ENCODE results near the gene DENND2A. TPM values are rescaled to one million over a fixed set of nuclear protein-coding genes. Genes with fewer than 3 reads are reported as not detected.
"Not testable (repeated sequence)": the region's sequence is repeated elsewhere in the genome, so short reads cannot be mapped to it uniquely, and the experiment has no call there.

Gene DENND2A
- total and polyA plus RNA-seq, 11 donors, result 4.6 to 17.9 (median 10.0) TPM

DNA sequence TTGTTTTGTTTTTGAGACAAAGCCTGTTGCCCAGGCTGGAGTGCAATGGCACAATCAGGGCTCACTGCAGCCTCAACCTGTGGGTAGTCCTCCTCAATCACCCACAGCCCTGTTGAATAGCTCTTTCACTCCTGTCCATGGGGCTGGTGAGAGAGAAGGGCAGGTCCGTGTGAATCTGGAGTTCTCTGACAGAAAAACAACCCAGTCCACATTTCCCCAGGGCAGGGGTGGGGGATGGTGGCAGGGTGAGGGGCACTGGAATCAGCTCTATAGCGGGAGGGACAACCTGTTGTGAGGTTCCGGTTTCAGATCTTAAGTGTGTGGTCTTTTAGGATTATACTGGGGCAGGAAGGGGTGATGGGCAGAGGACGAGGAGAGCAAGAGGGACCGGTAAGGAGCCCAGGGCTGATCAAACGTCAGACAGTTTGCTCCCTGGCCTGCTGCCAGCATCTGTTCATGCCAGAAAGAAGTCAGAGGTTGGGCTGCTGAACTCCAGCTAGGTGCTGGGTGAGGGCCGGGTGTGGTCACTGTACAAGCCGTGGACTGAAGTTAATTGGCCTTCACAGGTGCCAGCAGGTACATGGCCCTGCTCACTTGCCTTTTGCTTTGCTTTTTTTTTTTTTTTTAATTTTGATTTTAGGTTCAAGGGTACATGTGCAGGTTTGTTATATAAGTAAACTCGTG, 128.2 kb downstream of the DENND2A start:
- TF ChIP-seq POLR2A (IDR thresholded peaks at IDR 0.05), result no peak
- TF ChIP-seq, protein P1, sequence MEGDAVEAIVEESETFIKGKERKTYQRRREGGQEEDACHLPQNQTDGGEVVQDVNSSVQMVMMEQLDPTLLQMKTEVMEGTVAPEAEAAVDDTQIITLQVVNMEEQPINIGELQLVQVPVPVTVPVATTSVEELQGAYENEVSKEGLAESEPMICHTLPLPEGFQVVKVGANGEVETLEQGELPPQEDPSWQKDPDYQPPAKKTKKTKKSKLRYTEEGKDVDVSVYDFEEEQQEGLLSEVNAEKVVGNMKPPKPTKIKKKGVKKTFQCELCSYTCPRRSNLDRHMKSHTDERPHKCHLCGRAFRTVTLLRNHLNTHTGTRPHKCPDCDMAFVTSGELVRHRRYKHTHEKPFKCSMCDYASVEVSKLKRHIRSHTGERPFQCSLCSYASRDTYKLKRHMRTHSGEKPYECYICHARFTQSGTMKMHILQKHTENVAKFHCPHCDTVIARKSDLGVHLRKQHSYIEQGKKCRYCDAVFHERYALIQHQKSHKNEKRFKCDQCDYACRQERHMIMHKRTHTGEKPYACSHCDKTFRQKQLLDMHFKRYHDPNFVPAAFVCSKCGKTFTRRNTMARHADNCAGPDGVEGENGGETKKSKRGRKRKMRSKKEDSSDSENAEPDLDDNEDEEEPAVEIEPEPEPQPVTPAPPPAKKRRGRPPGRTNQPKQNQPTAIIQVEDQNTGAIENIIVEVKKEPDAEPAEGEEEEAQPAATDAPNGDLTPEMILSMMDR (IDR thresholded peaks at IDR 0.05), result no peak
- intact Hi-C loops (cut with DNase I), result no loop called here
- Histone ChIP-seq H3K27ac (no peak overlapping the region), H3K4me3 (no peak overlapping the region), H3K9me3 (no peaks in the 10 kb centered on the region), H3K4me1 (peaks cover 0 to 14% (median 2%) of the 10 kb centered on the region in 12 donors), H3K36me3 (peaks cover 0 to 8% (median 0%) of the 10 kb centered on the region in 9 donors), H3K27me3 (no peaks in the 10 kb centered on the region)
- WGBS, 4 donors, result 21 to 30% (median 25%) methylated on average over 9 of the region's 9 CpGs
- peak in 2 of 4 donors; percentile 36 to 42 for ATAC-seq
- peak in 3 of 5 donors; percentile 41 to 69 (median 59) for DNase-seq

DNA sequence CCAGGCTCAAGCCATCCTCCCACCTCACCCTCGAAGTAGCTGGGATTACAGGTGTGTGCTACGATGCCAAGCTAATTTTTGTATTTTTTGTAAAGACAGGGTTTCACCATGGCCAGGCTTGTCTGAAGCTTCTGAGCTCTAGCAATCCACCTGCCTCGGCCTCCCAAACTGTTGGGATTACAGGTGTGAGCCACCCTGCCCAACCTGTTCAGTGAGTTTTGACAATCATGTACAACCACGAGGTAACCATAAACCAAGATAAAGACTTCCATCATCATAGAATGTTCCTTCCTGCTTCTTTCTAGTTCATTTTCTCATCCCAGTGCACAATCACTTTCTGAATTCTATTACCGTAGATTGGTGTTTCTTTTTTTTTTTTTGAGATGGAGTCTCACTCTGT, 130.8 kb downstream of the DENND2A start:
- no peak for ATAC-seq
- DNase-seq, result no peak
- WGBS, 4 donors, result 62 to 88% (median 66%) methylated on average over 4 to 5 of the region's 5 CpGs
- Histone ChIP-seq H3K27ac (no peak overlapping the region), H3K9me3 (no peaks in the 10 kb centered on the region), H3K27me3 (no peaks in the 10 kb centered on the region), H3K4me1 (peaks cover 0 to 28% (median 10%) of the 10 kb centered on the region in 12 donors), H3K36me3 (no peaks in the 10 kb centered on the region), H3K4me3 (no peak overlapping the region)
- TF ChIP-seq, protein P1 (IDR thresholded peaks at IDR 0.05), result no peak
- no peak for TF ChIP-seq POLR2A (IDR thresholded peaks at IDR 0.05)
- intact Hi-C loops (cut with DNase I), result loop anchor here in 1 of 10 donors (10.0 kb wide), 1 partner anchor 785 kb away; no protein-coding TSS in a partner anchor

DNA sequence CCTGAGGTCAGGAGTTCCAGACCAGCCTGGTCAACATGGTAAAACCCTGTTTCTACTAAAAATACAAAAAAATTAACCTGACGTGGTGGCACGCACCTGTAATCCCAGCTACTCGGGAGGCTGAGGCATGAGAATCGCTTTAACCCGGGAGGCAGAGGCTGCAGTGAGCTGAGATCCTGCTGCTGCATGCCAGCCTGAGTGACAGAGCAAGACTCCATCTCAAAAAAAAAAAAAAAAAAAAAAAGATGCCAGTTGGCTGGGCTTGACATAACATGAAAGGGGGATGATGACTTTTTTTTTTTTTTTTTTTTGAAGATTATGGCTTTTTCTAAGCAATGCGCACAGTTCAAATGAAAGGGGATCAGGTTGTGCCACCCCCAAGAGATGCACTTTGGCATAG, 133.1 kb downstream of the DENND2A start:
- Histone ChIP-seq H3K4me1 (peaks cover 0 to 25% (median 10%) of the 10 kb centered on the region in 12 donors), H3K27ac (peak overlapping the region; percentile 55 to 97 (median 86))
- H3K9me3 ChIP-seq, DNase-seq, ATAC-seq, H3K4me3 ChIP-seq, H3K27me3 ChIP-seq, H3K36me3 ChIP-seq: not testable (repeated sequence)
- WGBS, 4 donors, result 70 to 80% (median 75%) methylated on average over 6 of the region's 6 CpGs
- intact Hi-C loops (cut with DNase I), result loop anchor here in 1 of 10 donors (10.0 kb wide), 1 partner anchor 787 kb away; no protein-coding TSS in a partner anchor

DNA sequence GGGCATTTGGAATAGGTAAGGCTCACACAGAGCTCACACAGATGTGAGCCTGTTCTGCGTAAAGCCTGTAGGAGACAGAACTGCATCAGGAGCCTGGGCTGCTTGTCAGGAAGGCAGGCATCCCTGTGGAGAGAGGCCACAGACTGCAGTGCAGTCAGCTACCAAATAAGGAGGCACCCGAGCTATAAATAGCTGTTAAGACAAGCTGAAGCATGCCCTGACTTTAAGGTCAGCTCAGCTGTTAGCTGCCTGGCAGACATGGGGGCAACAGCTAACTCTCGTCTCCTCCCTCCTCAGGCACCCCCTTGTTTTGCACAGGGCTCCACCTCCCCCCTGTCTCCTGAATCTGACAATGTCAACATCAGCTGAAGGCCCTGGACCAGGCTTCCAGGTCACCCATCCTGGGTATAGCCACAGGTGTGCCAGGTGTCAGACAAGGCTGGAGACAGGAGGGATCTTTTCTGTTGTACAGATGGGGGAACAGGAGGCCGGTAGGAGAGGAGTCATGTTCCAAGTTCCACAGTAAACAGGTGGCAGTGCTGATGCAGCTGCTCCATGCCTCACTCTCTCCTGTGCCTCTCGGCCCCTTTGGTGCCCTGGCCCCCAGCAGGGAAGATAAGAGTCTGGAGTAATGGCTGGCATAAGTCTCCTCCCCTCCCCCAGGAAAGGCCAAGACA, 133.7 kb downstream of the DENND2A start:
- Histone ChIP-seq H3K4me3 (no peak overlapping the region), H3K27me3 (no peaks in the 10 kb centered on the region), H3K36me3 (no peaks in the 10 kb centered on the region), H3K9me3 (no peaks in the 10 kb centered on the region), H3K4me1 (peaks cover 0 to 23% (median 10%) of the 10 kb centered on the region in 12 donors), H3K27ac (peak overlapping the region; percentile 55 to 97 (median 86))
- intact Hi-C loops (cut with DNase I), result loop anchor here in 1 of 10 donors (10.0 kb wide), 1 partner anchor 788 kb away; no protein-coding TSS in a partner anchor
- ATAC-seq, result peak; percentile 96 to 98 (median 97)
- 33 to 43% (median 38%) methylated on average over 4 to 5 of the region's 5 CpGs for WGBS, 4 donors
- TF ChIP-seq, protein P1 (IDR thresholded peaks at IDR 0.05), result peak in 5 of 12 donors; percentile 12 to 46 (median 33)
- TF ChIP-seq POLR2A (IDR thresholded peaks at IDR 0.05), result no peak
- peak in 4 of 5 donors; percentile 71 to 84 (median 81) for DNase-seq
